HCT116 (cell line): ENCODE data around the gene FRMD3. TPM values are rescaled to one million over a fixed set of nuclear protein-coding genes. Genes with fewer than 3 reads are reported as not detected.

ENCODE experiments used
- ATAC-seq: fragments of 200-7000 bp; cut with Tn5 transposase; 2 replicates; pipeline ENCODE4 v1.9.1; 2020; ENCODE audit warnings: mild to moderate bottlenecking, moderate library complexity
- BruUV-seq: library from RNA; stranded (reverse); fragments of 400-500 nt; replicated peaks from 2 replicates; lab custom pipeline; 2021; lab: Mats Ljungman, UMichigan
- CTCF ChIA-PET: fragments of 300-600 bp; sonication (Branson Sonifier 250); formaldehyde crosslinking; loops from one replicate; lab custom pipeline; 2021; ENCODE audit warnings: antibody characterized with exemption; lab: Charles Lee
- POLR2A ChIA-PET: fragments of 300-600, 350-600 bp; sonication (Branson Sonifier 250); formaldehyde crosslinking; loops from one replicate; lab custom pipeline; 2021; ENCODE audit warnings: antibody characterized with exemption; lab: Charles Lee
- RAD21 ChIA-PET, 2 experiments: fragments of 300-600 bp; sonication (Branson Sonifier 250); formaldehyde crosslinking; loops; one replicate each; lab custom pipeline; 2023; ENCODE audit warnings: low total read pairs in 2 of 2; ENCODE audit not compliant: uncharacterized antibody in 2 of 2, unreplicated experiment in 2 of 2, low non-redundant PET in 1 of 2; lab: Charles Lee
- DNase-seq: peaks from one replicate; pipeline ENCODE4 v3.0.0-alpha.2; 2010; ENCODE audit warnings: low read depth, low spot score
- H2AFZ ChIP-seq: fragments of 200-600 bp; shearing (Covaris generic), sonication (generic); 2 replicates; pipeline ENCODE4 v1.6.1; 2017; ENCODE audit warnings: low read depth, mixed run types, mixed read lengths, antibody characterized with exemption, low read length; ENCODE audit not compliant: poor library complexity, severe bottlenecking
- H3K27ac ChIP-seq: 2 replicates; pipeline ENCODE4 v1.5.1; 2012; ENCODE audit warnings: low read depth, low read length
- H3K27me3 ChIP-seq: fragments of 200-600 bp; sonication (generic); 2 replicates; pipeline ENCODE4 v1.6.1; 2016; ENCODE audit warnings: mixed run types, low read length, mixed read lengths; ENCODE audit not compliant: insufficient read depth
- H3K36me3 ChIP-seq, 2 experiments: fragments of 200-500 bp in 1 of 2; fragments of 200-600 bp in 1 of 2; sonication (Bioruptor generic) in 1 of 2; sonication (generic) in 1 of 2; 2 replicates each; pipeline versions ENCODE4 v1.5.1 to v1.6.1; 2014 to 2016; ENCODE audit warnings: low read length in 2 of 2, inconsistent platforms in 1 of 2, mixed read lengths in 1 of 2, mixed run types in 1 of 2; ENCODE audit not compliant: insufficient read depth in 2 of 2, control insufficient read depth in 1 of 2
- H3K4me1 ChIP-seq, 2 experiments: fragments of 200-600 bp in 1 of 2; sonication (generic) in 1 of 2; 2 replicates each; pipeline versions ENCODE4 v1.5.1 to v1.6.1; 2012 to 2017; ENCODE audit warnings: low read length in 2 of 2, inconsistent platforms in 1 of 2, mild to moderate bottlenecking in 1 of 2, mixed read lengths in 1 of 2, mixed run types in 1 of 2, moderate library complexity in 1 of 2; ENCODE audit not compliant: insufficient read depth in 2 of 2, control insufficient read depth in 1 of 2
- H3K4me2 ChIP-seq: fragments of 200-600 bp; sonication (generic); 2 replicates; pipeline ENCODE4 v1.6.1; 2017; ENCODE audit warnings: mixed run types, low read length, mixed read lengths
- H3K4me3 ChIP-seq, 2 experiments: fragments of 200-600 bp in 1 of 2; sonication (generic) in 1 of 2; replicated peaks in 1 of 2; 2 replicates each; pipeline ENCODE4 v1.5.1; 2011 to 2016; ENCODE audit warnings: low read length in 2 of 2, control low read depth in 1 of 2, low read depth in 1 of 2, mild to moderate bottlenecking in 1 of 2, mixed read lengths in 1 of 2, mixed run types in 1 of 2
- H3K79me2 ChIP-seq: fragments of 200-600 bp; sonication (generic); 2 replicates; pipeline ENCODE4 v1.6.1; 2017; ENCODE audit warnings: mild to moderate bottlenecking, mixed run types, low read length, moderate library complexity, mixed read lengths; ENCODE audit not compliant: insufficient read depth
- H3K9ac ChIP-seq: fragments of 200-600 bp; sonication (generic); 2 replicates; pipeline ENCODE4 v1.6.1; 2016; ENCODE audit warnings: low read length, mixed read lengths
- H3K9me2 ChIP-seq: fragments of 200-600 bp; sonication (generic), shearing (Covaris generic); 2 replicates; pipeline ENCODE4 v1.6.1; 2017; ENCODE audit warnings: mixed run types, mild to moderate bottlenecking, moderate library complexity; ENCODE audit not compliant: insufficient read depth
- H3K9me3 ChIP-seq, 2 experiments: fragments of 200-500 bp in 1 of 2; fragments of 200-600 bp in 1 of 2; sonication (Bioruptor generic) in 1 of 2; sonication (generic) in 1 of 2; 2 replicates each; pipeline ENCODE4 v1.6.1; 2014 to 2017; ENCODE audit warnings: low read length in 2 of 2, mixed read lengths in 2 of 2, inconsistent platforms in 1 of 2, low read depth in 1 of 2, mild to moderate bottlenecking in 1 of 2, mixed run types in 1 of 2, moderate library complexity in 1 of 2; ENCODE audit not compliant: control insufficient read depth in 1 of 2, insufficient read depth in 1 of 2
- H4K20me1 ChIP-seq: fragments of 200-600 bp; sonication (generic), shearing (Covaris generic); 2 replicates; pipeline ENCODE4 v1.6.1; 2017; ENCODE audit warnings: mixed run types, mild to moderate bottlenecking, moderate library complexity; ENCODE audit not compliant: insufficient read depth
- ELF1 ChIP-seq: IDR thresholded peaks from 2 replicates; pipeline ENCODE4 v1.6.1; 2012; ENCODE audit warnings: low read depth, borderline replicate concordance
- EZH2phosphoT487 ChIP-seq: fragments of 200-600 bp; IDR thresholded peaks from 2 replicates; pipeline ENCODE4 v1.6.1; 2018; ENCODE audit warnings: antibody characterized with exemption, borderline replicate concordance
- TCF7L2 ChIP-seq: IDR thresholded peaks from 2 replicates; pipeline ENCODE4 v1.7.0; 2011; ENCODE audit warnings: borderline replicate concordance, inconsistent platforms; ENCODE audit not compliant: insufficient read depth, insufficient read length; ENCODE audit errors: extremely low read depth
- intact Hi-C: fragments of 100-400 bp; cut with micrococcal nuclease; formaldehyde crosslinking; loops from 2 replicates; pipeline ENCODE4 v1.10.0; 2022
- total RNA-seq: library from RNA; stranded (reverse); gene quantifications from one replicate; pipeline ENCODE4 v1.2.1, GENCODE V29; 2021; ENCODE audit not compliant: unreplicated experiment
- TF ChIP-seq, protein P1 (sequence below): IDR thresholded peaks from 2 replicates; pipeline ENCODE4 v1.6.1; 2011; ENCODE audit warnings: mild to moderate bottlenecking, low read length, moderate library complexity; ENCODE audit not compliant: insufficient replicate concordance; ENCODE audit errors: extremely low read depth

The FRMD3 gene
- total RNA-seq, 1 experiment from 2014 or later = 0.89 TPM

DNA sequence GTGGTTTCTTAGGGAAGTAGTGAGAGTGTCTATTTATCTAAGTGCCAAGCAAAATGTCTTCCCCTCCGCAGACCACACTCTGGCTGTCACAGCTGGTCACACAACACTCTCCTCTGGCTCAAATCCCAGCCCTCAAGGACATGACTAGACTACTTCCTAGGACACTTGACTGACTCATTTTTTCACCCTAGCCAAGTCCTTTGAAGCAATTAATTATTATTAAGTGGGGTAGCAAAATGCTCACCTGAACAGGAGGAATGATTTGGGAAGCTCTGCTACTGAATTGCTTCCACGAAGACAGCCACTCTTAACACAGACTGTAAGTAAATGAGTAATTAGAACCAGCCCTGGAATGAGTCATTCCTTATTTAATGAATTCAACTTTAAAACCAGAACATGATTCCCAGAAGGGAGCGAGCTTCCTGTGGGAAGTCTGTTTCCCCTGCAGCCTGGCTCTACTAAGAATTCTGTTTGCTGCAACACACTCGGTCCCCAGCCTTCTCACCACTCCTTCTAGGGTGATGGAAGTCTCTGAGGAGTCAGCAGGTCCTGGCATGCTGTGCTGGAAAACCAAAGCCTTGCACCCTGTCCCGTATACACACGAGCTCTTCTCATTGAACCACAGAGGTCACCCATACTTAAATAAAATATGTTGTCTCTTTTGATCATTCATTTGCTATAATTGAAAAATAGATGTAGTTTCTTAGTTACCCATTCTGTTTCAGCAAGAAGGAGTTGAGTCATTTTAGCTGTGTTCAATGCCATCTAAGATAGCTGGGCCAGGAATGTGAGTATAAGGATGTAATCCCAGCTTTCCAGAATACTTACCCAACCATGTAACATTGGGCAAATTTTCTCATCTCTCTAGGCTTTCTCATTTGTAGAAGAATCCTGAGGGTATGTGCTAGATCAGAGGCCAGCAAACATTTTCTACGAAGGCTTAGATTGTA, 256.6 kb downstream of the FRMD3 start:
- BruUV-seq = no TSS peak
- H3K9ac ChIP-seq = no peak overlapping the region
- H3K9me2 ChIP-seq = no peaks in the 10 kb centered on the region
- peaks cover 3 to 5% of the 10 kb centered on the region in 2 experiments; a peak in 2 of 4 replicates for H3K4me1 ChIP-seq
- no peak overlapping the region for H2AFZ ChIP-seq
- ChIA-PET RAD21 (interaction anchor here in 1 of 2 experiments (0.5 kb wide), 1 partner anchor 190 kb away, joined by 4 read pairs; no protein-coding TSS in a partner anchor), POLR2A (no interaction called here), CTCF (interaction anchor here (0.6 kb wide), 1 partner anchor 51 kb away, joined by 3 read pairs; no protein-coding TSS in a partner anchor)
- no peak for TF ChIP-seq EZH2phosphoT487
- peak; percentile 19 for TF ChIP-seq TCF7L2
- no peak for TF ChIP-seq ELF1
- H3K36me3 ChIP-seq = no peaks in the 10 kb centered on the region
- no peaks in the 10 kb centered on the region for H3K27me3 ChIP-seq
- H3K9me3 ChIP-seq = no peaks in the 10 kb centered on the region
- ATAC-seq (no peak), DNase-seq (no peak)
- H3K4me3 ChIP-seq = no peak overlapping the region
- intact Hi-C loops = no loop called here
- H3K79me2 ChIP-seq = no peaks in the 10 kb centered on the region
- H3K27ac ChIP-seq = no peak overlapping the region
- H4K20me1 ChIP-seq = no peaks in the 10 kb centered on the region
- no peak overlapping the region for H3K4me2 ChIP-seq

DNA sequence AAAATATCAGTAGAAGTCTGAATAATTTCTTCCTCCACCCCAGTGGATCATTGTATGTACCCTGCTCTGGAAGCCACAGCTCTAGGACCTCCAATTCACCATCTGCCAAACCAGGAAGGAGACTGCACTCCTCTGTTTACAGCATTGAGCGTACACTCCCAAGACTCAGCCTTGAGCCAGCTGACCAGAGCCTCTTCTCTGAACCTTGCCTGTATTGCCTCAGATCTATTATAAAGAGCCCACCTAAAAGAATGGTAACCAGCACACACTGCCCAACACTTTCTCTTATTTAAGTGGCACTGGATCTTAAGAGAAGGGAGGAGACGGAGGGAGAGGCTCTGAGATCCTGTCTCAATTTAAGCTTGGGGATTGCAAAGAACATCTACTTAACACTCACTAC, 257.4 kb downstream of the FRMD3 start:
- Histone ChIP-seq H3K9me2 (no peaks in the 10 kb centered on the region), H3K9me3 (no peaks in the 10 kb centered on the region), H3K36me3 (no peaks in the 10 kb centered on the region), H3K27ac (no peak overlapping the region), H3K4me2 (no peak overlapping the region), H2AFZ (no peak overlapping the region), H3K79me2 (no peaks in the 10 kb centered on the region), H3K27me3 (no peaks in the 10 kb centered on the region), H3K9ac (no peak overlapping the region), H3K4me1 (peaks cover 3 to 5% of the 10 kb centered on the region in 2 experiments; a peak in 2 of 4 replicates), H3K4me3 (no peak overlapping the region), H4K20me1 (no peaks in the 10 kb centered on the region)
- TF ChIP-seq, protein P1, sequence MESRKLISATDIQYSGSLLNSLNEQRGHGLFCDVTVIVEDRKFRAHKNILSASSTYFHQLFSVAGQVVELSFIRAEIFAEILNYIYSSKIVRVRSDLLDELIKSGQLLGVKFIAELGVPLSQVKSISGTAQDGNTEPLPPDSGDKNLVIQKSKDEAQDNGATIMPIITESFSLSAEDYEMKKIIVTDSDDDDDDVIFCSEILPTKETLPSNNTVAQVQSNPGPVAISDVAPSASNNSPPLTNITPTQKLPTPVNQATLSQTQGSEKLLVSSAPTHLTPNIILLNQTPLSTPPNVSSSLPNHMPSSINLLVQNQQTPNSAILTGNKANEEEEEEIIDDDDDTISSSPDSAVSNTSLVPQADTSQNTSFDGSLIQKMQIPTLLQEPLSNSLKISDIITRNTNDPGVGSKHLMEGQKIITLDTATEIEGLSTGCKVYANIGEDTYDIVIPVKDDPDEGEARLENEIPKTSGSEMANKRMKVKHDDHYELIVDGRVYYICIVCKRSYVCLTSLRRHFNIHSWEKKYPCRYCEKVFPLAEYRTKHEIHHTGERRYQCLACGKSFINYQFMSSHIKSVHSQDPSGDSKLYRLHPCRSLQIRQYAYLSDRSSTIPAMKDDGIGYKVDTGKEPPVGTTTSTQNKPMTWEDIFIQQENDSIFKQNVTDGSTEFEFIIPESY = no peak
- ChIA-PET RAD21 (no interaction called here), POLR2A (no interaction called here), CTCF (interaction anchor here (0.6 kb wide), 1 partner anchor 50 kb away, joined by 3 read pairs; no protein-coding TSS in a partner anchor)
- ATAC-seq = no peak
- no TSS peak for BruUV-seq
- intact Hi-C loops = no loop called here
- DNase-seq = no peak
